Kidney epithelial cell (primary cell): ENCODE results near the gene CBR3. TPM values are rescaled to one million over a fixed set of nuclear protein-coding genes. Genes with fewer than 3 reads are reported as not detected.

ENCODE experiments used
- DNase-seq: peaks from one replicate; pipeline ENCODE4 v3.0.0-alpha.2; 2010; ENCODE audit warnings: low read depth
- H3K27me3 ChIP-seq: 2 replicates; pipeline ENCODE4 v1.6.0; 2011; ENCODE audit warnings: low read length; ENCODE audit not compliant: control insufficient read depth, insufficient read depth
- H3K36me3 ChIP-seq: 2 replicates; pipeline ENCODE4 v1.5.1; 2011; ENCODE audit warnings: low read length; ENCODE audit not compliant: control insufficient read depth, insufficient read depth
- H3K4me3 ChIP-seq: 2 replicates; pipeline ENCODE4 v1.5.1; 2011; ENCODE audit warnings: low read depth, mild to moderate bottlenecking, control low read depth, low read length
- total RNA-seq: library from RNA; depleted of rRNA; stranded (reverse); fragments of >200 nt; gene quantifications from 2 replicates; pipeline ENCODE4 v1.2.3, GENCODE V29; 2015
- TF ChIP-seq, protein P1 (sequence below): IDR thresholded peaks from 2 replicates; pipeline ENCODE4 v1.5.1; 2011; ENCODE audit warnings: mild to moderate bottlenecking, moderate library complexity, low read length, control low read depth, inconsistent platforms; ENCODE audit not compliant: insufficient read depth, poor library complexity, severe bottlenecking

Gene CBR3
- 0.21 and 0.41 TPM in 2 replicates for total RNA-seq

DNA sequence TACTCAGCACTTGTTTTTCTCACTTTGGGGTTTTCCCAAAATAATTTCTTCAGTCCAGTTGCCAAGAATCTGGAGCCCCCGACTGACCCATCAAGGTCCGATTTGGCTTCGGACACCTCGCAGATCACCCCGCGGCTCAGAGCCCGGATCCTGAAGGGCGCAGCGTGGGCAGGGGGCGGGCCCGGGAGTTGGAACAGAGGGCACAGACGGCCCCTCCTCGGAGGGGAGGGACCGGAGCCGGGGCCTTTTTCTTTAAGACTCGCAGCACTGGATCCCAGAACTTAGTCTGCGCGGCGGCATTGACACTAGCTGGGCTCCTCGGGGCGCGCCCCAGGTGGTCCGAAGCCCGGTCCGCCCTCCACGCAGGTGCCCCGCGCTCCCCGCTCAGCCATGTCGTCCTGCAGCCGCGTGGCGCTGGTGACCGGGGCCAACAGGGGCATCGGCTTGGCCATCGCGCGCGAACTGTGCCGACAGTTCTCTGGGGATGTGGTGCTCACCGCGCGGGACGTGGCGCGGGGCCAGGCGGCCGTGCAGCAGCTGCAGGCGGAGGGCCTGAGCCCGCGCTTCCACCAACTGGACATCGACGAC, at the start of gene CBR3:
Gene CBR3, plus strand, starts transcription at position 277 of the 588 bp plus-strand sequence. Its CDS starts 114 bp downstream, at position 391.
- no peak for DNase-seq
- H3K4me3 ChIP-seq, result peak within 1 kb of the TSS; percentile 57
- H3K27me3 ChIP-seq, result no peaks in the 10 kb centered on the region
- TF ChIP-seq, protein P1, sequence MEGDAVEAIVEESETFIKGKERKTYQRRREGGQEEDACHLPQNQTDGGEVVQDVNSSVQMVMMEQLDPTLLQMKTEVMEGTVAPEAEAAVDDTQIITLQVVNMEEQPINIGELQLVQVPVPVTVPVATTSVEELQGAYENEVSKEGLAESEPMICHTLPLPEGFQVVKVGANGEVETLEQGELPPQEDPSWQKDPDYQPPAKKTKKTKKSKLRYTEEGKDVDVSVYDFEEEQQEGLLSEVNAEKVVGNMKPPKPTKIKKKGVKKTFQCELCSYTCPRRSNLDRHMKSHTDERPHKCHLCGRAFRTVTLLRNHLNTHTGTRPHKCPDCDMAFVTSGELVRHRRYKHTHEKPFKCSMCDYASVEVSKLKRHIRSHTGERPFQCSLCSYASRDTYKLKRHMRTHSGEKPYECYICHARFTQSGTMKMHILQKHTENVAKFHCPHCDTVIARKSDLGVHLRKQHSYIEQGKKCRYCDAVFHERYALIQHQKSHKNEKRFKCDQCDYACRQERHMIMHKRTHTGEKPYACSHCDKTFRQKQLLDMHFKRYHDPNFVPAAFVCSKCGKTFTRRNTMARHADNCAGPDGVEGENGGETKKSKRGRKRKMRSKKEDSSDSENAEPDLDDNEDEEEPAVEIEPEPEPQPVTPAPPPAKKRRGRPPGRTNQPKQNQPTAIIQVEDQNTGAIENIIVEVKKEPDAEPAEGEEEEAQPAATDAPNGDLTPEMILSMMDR, result no peak
- no peaks in the 10 kb centered on the region for H3K36me3 ChIP-seq

- no peaks in the 10 kb centered on the region for H3K27me3 ChIP-seq
- H3K4me3 ChIP-seq, result no peak overlapping the region
- TF ChIP-seq, protein P1, result no peak
- no peaks in the 10 kb centered on the region for H3K36me3 ChIP-seq
- no peak for DNase-seq
Observed at GRCh38 chr21:36087362-36088138, 47.3 kb upstream of the CBR3 start.

GRCh38 chr21:36089946-36090345, 44.9 kb upstream of the CBR3 start:
- Histone ChIP-seq H3K4me3 (no peak overlapping the region), H3K27me3 (no peaks in the 10 kb centered on the region), H3K36me3 (no peaks in the 10 kb centered on the region)
- no peak for DNase-seq
- TF ChIP-seq, protein P1, result no peak

- no peaks in the 10 kb centered on the region for H3K36me3 ChIP-seq
- no peak overlapping the region for H3K4me3 ChIP-seq
- DNase-seq, result no peak
- no peaks in the 10 kb centered on the region for H3K27me3 ChIP-seq
- TF ChIP-seq, protein P1, result no peak
Observed at GRCh38 chr21:36092681-36093080, 42.2 kb upstream of the CBR3 start.

- H3K27me3 ChIP-seq, result no peaks in the 10 kb centered on the region
- no peak for DNase-seq
- TF ChIP-seq, protein P1, result no peak
Observed at GRCh38 chr21:36093512-36093911, 41.4 kb upstream of the CBR3 start.

More at GRCh38 chr21:36093512-36093911, 41.4 kb upstream of the CBR3 start:
- H3K36me3 ChIP-seq, result no peaks in the 10 kb centered on the region
- no peak overlapping the region for H3K4me3 ChIP-seq
